Activated CD4-positive, alpha-beta T cell treated with anti-CD3 and anti-CD28 coated beads for 48 hours (primary cell): ENCODE data around the gene REEP6.
"Not testable (repeated sequence)": the region's sequence is repeated elsewhere in the genome, so short reads cannot be mapped to it uniquely, and the experiment has no call there.

Experiments used
- DNase-seq: peaks from one replicate; pipeline ENCODE4 v3.0.0-alpha.2; 2020

The REEP6 gene

DNA sequence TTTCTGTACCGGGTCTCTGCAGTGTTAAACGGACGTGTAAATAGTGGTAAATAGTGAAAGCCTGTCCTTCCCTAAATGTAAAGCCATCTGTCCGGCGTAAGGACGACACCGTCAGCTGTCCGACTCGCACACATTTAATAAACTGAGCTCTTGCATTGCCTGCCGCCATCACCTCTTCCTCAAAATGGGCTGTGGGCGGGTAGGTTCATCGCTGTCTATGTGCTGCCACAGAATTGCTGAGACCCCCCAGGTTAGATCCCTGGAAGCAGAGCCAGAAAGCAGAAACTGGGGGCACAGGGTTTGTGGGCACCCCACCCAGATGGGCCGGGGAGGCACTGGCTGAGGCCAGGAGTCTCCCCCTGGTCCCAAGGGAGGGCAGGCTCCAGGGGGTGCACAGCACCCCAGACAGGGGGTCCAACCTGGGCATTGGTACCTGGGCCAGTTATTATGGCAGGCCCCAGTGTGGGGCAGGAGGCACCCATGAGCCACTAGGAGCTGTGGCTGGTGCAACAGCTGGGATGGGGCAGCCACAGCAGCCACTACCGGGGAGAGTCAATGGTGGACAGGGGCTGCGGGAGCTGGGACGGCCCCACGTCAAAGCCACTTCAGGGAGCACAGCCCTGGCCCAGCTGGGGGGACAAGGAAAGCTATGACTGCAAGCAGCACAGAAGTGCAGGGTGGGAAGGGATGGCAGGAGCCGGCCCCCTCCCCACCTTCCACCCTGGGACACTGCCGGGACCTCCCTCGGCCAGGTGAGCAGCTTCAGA, 17.7 kb upstream of the REEP6 start:
- no peak for DNase-seq

DNA sequence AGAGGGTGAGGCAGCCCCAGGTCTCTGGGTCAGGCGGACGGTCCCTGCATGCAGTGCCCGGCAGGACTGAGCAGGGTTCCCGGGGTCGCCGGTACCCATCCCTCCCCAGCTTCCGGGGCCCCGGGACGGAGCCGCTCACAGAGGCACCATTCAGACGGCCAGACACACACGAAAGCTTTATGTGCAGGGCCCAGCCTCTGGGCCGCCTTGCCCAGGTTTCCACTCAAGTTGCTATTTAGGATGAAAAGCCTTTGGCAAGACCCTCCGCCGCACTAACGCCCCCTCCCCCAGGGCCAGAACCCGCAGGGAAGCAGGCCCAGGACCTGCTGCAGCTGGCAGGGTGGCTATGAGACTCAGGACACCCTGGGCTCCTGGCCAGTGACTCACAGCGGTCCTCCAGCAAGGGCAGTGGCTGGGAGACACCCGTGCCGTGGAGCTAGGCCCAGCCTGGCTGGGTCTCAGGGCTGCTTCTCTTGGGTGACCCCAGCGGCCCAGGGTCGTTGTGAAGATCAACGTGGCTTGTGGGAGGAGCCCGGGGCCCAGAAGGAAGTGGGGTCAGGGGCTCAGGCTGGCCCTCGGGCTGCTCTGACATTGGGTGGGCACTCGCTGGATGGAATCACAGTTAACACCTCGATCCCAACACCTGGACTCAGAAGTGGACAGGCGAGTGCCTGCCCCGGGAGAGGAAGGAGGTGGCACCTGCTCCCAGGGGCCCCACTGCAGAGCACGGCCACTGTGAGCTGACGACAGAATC, 16.8 kb upstream of the REEP6 start:
- no peak for DNase-seq

GRCh38 chr19:1474765-1475351, 16.1 kb upstream of the REEP6 start:
- DNase-seq, result no peak

DNA sequence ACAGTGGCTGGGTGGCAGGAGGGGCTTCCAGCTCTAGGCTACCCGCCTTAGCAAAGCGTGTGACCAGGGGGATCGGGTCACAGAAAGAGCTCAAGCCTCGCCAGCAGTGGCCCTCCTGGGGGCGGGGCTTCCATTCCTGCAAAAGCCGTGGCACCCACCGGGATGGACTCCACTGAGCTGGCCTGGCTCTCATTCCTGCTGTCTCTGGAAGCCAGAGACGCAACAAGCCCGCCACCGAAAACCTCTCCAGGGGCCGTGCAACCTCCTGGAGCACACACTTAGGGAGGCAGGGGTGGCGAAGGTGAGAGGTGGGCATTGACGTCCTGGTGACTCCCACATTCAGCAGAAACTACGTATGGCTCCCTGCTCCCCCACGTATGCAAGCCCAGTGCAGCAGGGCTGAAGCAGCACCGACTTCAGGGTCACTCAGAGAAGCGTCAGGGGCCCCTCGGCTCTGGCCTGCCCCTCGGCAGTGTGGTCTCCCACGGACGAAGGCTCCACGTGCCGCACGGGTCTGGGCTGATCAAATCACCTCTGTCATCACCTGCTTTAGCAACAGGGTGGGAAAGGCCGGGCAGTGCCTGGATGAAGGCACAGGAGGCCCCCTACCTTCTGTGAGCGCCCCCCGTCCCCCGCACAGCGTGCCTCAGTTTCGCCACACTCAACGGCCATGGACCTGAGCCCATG, 15.1 kb upstream of the REEP6 start:
- DNase-seq, result no peak

GRCh38 chr19:1477056-1477455, 13.9 kb upstream of the REEP6 start:
- DNase-seq, result not testable (repeated sequence)

DNA sequence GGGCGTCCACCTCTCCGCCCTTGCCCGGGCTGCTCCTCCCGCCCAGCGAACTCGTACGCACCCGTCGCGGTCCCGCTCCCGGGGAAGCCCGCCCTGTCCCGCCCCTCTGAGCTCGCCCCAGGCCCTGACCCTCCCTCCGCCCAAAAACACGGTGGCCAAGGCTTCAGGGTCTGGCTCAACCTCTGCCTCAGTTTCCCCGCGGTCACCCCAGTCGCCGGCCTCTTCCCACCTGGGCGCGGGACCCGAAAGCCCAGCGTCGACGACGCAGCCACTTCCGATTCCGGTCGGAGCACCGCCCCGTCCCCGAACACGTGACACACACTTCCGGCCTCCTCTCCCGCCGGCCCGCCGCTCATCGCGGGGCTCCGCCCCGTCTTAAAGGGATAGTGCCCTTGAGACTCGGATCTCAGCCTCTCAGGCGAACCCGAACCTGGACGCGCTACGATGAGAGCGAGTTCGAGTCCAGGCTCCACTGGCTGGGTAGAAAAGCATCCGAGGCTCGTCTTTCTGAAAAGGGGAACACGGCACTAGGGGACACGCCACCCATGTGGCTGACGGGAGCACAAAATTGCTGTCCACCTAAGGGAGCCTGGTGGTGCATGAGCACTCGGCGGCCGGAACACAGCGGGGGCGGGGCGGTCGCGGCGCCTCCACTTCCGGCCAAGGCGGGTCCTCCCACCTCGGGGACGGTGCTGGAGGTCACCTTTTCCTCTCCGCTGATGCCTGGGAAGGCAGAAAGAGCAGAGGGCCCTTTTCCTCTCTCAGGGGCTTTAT, 11.9 kb upstream of the REEP6 start, which contains the start of gene C19orf25:
TSS of gene C19orf25 (minus strand) at position 282 of the 774 bp plus-strand sequence. CDS start 312 bp downstream, outside the sequence.
- DNase-seq, result peak; percentile 96

- no peak for DNase-seq
Measured at GRCh38 chr19:1481224-1481892, 9.6 kb upstream of the REEP6 start.

GRCh38 chr19:1481893-1482360, 9.1 kb upstream of the REEP6 start:
- DNase-seq, result no peak

DNA sequence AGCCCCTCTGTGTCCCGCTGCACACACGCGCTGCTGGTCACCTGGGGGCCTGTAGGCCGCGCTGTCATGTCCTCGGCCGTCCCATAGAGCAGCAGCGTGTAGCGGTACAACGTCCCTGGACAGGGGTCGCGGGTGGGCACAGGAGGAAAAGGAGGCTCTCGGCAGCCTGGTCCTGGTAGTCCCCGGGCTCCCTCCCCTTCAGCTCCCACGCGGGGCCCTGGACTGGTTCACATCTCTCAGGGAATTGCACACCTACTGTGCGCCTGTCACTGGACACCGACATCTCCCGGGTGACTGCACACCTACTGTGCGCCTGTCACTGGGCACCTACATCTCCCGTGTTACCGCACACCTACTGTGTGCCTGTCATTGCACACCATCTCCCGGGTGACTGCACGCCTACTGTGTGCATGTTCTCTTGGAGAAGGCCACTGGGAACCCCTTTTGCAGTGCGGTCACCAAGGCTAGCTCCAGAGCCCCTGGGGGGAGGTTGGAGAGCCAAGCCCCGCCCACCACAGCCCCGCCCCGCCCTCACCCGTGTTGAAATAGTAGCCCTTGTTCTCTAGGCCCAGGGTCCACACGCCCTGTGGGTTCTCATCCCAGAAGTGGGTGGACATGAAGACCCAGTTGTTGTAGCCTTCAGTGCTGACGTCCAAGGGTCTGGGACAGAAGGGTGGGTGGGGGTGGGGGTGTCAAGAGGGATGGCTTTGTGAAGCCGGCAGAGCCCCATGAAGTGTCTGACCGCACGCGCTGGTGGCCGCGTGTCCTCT, 8.4 kb upstream of the REEP6 start:
- no peak for DNase-seq

DNA sequence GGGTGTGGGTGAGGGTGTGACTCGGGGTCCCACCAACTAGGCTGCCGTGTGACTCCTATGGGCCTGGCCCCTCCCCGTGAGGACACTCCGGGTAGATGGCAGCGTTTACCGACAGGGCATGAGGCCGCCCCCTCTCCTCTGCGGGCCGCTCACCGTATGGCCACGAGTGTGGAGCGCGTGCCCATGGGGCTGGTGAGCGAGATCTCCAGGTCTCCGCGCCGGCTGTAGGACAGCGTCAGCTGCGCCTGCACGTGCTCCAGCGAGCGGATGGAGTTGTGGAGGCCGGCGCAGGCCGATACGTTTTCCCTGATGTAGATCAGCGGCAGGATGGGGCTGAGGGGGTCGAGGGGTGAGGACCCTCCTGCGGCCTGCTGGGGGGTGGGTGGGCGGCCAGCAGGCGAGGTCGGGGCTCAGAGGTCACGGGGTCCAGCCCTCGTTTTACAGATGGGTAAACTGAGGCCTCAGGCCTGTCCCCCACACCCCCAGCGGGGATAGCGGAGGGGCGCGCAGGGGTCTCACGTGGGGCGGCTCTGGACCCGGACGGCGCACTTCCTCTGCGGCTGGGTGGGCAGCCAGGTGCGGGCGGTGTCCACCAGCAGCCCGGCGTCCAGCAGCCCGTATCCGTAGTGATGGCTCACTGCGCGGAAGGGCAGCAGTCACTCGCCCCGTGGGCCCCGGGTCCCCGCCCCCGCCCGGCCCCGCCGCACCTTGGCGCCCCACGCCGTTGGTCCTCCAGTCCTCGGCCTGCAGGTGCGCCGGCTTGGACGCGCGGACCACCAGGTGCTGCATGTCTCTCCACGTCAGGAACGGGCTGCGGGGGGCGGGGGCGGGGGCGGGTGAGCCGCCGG, 7.6 kb upstream of the REEP6 start:
- DNase-seq, result no peak

- DNase-seq, result no peak
Measured at GRCh38 chr19:1483979-1484428, 7.0 kb upstream of the REEP6 start.

DNA sequence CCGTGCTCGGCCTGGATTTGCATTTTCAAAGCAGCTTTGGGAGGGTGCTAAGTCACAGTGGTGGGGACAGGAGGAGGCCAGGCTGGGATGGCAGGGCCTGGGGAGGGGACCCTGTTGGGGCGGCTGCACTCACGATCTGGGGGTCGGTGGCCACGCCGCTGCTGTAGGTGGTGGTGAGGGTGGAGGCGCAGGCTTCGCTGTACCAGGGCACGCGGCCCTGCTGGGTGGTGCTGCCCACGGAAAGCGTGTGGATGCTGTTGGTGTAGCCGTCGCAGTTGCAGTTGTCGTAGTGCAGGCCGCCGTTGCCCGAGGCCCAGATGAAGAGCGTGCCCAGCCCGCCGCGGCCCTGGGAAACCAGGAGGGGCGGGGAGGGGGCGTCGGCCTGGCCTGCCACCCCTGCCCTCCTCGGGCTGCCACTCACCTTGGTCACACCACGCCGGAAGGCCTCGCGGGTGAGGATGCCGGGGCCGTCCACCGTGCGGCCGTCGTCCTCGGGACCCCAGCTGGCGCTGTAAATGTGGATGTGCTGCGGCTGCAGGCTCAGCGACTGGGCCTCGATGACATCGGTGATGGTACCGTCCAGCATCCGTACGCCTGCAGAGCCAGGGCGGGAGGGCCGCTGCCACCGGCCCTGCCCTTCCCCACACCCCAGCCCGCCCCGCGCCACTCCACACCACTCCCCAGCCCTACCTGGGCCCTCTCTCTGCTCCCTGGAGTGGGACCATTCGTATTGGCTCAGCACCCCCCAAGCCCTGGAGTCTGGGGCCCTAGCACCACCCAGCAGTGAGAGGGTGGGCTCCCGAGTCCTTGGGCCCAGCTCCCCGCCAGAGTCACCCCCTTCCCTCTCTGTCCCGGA, 4.0 kb upstream of the REEP6 start:
- DNase-seq, result no peak

DNA sequence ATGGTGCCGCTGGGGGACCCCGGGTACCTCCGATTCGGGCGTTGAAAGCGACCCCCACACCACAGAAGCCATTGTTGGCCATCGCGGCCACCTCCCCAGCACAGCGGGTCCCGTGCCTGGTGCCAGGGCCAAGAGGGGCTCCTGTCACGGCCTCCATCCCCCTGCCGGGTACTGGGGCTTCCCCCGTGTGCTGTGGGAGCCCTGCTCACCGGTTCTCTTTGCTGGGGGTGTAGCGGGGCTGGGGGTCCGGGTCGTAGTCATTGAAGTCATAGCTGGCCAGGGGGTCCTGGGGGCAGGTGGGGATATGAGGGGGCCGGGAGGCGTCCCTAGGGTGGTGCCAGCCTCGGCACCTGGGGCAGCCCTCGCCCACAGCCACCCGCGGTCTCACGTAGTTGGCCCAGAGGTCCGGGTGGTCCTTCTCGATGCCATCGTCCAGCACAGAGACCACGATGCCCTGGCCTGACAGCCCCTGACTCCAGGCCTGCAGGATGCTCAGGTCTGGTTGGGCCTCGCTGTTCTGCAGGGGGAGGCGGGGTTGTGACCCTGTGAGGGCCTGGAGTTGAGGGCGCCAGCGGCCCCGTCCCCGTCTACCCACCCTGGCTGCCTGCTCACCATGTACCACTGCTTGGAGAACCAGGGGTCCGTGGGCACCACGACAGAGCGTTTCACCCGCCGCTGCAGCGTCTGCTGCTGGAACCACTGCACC, 3.3 kb upstream of the REEP6 start:
- DNase-seq, result no peak

- no peak for DNase-seq
Measured at GRCh38 chr19:1488282-1488601, 2.7 kb upstream of the REEP6 start.

- no peak for DNase-seq
Measured at GRCh38 chr19:1489463-1490310, 1.3 kb upstream of the REEP6 start.

- peak; percentile 99 for DNase-seq
Measured at GRCh38 chr19:1490311-1491113, 469 bp upstream of the REEP6 start, which contains the start of gene PCSK4. PCSK4 (minus strand) TSS chr19:1490350; CDS start chr19:1490346, 4 bp downstream.

- DNase-seq, result no peak
Measured at GRCh38 chr19:1491849-1492170, 829 bp downstream of the REEP6 start.
